GM12891 (cell line): ENCODE data around the gene PTGIS.

Source experiments
- PAX5 ChIP-seq: IDR thresholded peaks from 2 replicates; pipeline ENCODE4 v1.6.1; 2011; ENCODE audit warnings: low read length, moderate library complexity, mild to moderate bottlenecking; ENCODE audit not compliant: insufficient read depth, severe bottlenecking
- POLR2A ChIP-seq: IDR thresholded peaks from 2 replicates; pipeline ENCODE4 v1.6.1; 2011; ENCODE audit warnings: low read depth, low read length, control low read depth
- POLR2AphosphoS5 ChIP-seq: IDR thresholded peaks from 2 replicates; pipeline ENCODE4 v1.6.1; 2011; ENCODE audit warnings: low read depth, low read length, control low read depth
- POU2F2 ChIP-seq: IDR thresholded peaks from 2 replicates; pipeline ENCODE4 v1.6.1; 2011; ENCODE audit warnings: low read depth, mild to moderate bottlenecking, control low read depth, low read length, moderate library complexity
- SPI1 ChIP-seq: IDR thresholded peaks from 2 replicates; pipeline ENCODE4 v1.6.1; 2011; ENCODE audit warnings: low read depth, low read length, control low read depth
- TAF1 ChIP-seq: IDR thresholded peaks from 2 replicates; pipeline ENCODE4 v1.6.1; 2011; ENCODE audit warnings: low read depth, low read length, control low read depth

DNA sequence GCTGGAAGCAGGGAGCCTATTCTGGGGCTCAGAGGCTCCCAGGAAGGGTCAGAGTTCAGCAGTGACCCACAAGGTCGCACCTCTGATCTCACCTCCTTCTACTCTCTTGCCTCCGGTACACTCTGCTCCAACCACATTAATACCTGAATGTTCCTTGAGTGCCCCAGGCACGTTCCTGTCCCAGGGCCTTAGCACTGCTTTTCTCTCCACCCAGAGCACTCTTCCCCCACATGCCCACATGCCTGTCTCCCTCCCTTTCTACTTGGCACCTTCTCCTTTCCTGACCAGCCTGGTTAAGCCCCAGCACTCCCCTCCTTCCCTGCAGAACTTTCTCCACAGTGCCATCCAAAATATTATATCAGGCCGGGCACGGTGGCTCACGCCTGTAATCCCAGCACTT, 98.9 kb downstream of the PTGIS start:
- TF ChIP-seq TAF1 (no peak), POLR2AphosphoS5 (no peak), POLR2A (no peak), POU2F2 (no peak), SPI1 (no peak), PAX5 (no peak)
